ENCODE data around the gene DDIT3.

DDIT3 gene

GRCh38 chr12:57531836-57532235 is 11.5 kb upstream of the DDIT3 start:
- H3K36me3 ChIP-seq = peaks cover 84 to 98% (median 92%) of the 10 kb centered on the region in 3 donors
- intact Hi-C loops (cut with DNase I; ENCODE audit: low total_unique reads) = no loop called here
- H3K27ac ChIP-seq = no peak overlapping the region
- no peaks in the 10 kb centered on the region for H3K27me3 ChIP-seq
- no peak overlapping the region for H3K4me3 ChIP-seq
- H3K4me1 ChIP-seq = no peaks in the 10 kb centered on the region
- H3K9me3 ChIP-seq = no peaks in the 10 kb centered on the region
- no peak for DNase-seq
- TF ChIP-seq, protein P1, sequence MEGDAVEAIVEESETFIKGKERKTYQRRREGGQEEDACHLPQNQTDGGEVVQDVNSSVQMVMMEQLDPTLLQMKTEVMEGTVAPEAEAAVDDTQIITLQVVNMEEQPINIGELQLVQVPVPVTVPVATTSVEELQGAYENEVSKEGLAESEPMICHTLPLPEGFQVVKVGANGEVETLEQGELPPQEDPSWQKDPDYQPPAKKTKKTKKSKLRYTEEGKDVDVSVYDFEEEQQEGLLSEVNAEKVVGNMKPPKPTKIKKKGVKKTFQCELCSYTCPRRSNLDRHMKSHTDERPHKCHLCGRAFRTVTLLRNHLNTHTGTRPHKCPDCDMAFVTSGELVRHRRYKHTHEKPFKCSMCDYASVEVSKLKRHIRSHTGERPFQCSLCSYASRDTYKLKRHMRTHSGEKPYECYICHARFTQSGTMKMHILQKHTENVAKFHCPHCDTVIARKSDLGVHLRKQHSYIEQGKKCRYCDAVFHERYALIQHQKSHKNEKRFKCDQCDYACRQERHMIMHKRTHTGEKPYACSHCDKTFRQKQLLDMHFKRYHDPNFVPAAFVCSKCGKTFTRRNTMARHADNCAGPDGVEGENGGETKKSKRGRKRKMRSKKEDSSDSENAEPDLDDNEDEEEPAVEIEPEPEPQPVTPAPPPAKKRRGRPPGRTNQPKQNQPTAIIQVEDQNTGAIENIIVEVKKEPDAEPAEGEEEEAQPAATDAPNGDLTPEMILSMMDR (IDR thresholded peaks at IDR 0.05) = no peak

DNA sequence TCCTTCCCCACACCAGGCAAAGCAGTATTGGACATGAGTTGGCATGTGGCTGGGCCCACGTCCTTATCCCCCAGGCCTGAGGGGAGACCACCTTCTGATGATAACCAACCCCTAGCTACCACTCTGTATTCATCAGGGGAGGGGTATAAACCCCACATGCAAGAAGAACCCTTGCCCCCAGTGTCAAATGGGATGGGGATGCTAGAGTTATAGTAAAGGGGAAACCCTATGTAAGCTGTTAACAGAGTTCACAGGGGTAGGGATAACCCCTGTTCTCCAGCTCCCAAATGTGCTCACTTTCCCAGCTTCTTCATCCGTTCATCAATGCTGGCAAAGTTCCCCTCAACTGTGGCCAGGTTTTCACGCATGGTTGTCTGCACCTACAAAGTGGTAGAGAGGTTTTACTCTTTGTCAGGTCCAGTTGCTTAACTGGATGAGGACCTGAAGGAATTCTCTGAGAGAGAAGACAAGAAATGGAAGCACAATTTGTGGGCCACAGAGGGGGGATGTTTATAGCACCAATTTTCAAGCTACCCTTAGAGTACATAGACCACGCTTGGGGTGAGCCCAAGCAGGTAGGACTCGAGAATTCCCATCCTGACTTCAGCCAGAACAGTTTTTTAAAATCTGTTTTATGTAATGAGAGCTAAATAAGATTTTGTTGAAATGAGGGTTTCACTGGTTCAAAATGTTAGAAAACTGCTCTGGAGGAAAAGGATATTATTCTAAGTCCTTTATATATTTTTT is 10.3 kb upstream of the DDIT3 start:
- Histone ChIP-seq H3K27ac (no peak overlapping the region), H3K4me1 (peaks cover 0 to 7% (median 5%) of the 10 kb centered on the region in 4 donors), H3K9me3 (no peaks in the 10 kb centered on the region), H3K36me3 (peaks cover 96 to 100% (median 100%) of the 10 kb centered on the region in 3 donors), H3K27me3 (no peaks in the 10 kb centered on the region), H3K4me3 (no peak overlapping the region)
- TF ChIP-seq, protein P1 (IDR thresholded peaks at IDR 0.05) = no peak
- intact Hi-C loops (cut with DNase I; ENCODE audit: low total_unique reads) = no loop called here
- DNase-seq = no peak

DNA sequence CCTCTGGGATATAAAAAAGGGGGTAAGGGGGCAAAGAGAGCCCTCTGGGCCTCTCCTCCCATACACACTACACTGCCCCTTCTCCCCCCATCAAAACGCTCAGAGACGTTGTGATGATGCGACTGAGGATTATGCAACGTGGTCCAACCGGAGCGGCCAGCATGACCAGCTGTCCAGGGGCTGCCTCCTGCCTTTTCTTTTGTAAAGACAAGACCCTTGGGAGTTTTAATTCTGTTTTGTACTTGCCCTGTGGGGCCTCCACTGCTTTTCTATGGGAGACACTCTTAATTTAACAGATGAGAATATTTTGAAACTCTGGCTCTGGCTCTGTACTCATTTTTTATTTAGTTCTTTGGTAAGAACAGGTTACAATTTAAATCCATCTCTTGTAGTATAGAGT is 9.5 kb upstream of the DDIT3 start:
- Histone ChIP-seq H3K4me1 (peaks cover 0 to 14% (median 13%) of the 10 kb centered on the region in 4 donors), H3K27ac (no peak overlapping the region), H3K9me3 (no peaks in the 10 kb centered on the region), H3K27me3 (no peaks in the 10 kb centered on the region), H3K36me3 (peaks cover 97 to 100% (median 100%) of the 10 kb centered on the region in 3 donors), H3K4me3 (no peak overlapping the region)
- TF ChIP-seq, protein P1 (IDR thresholded peaks at IDR 0.05) = no peak
- DNase-seq = no peak
- intact Hi-C loops (cut with DNase I; ENCODE audit: low total_unique reads) = loop anchor here (10.0 kb wide), 1 partner anchor 85 kb away; the partner anchor contains the start of gene ARHGEF25

GRCh38 chr12:57528831-57529555 is 8.7 kb upstream of the DDIT3 start:
- Histone ChIP-seq H3K36me3 (peaks cover 89 to 100% (median 99%) of the 10 kb centered on the region in 3 donors), H3K27me3 (no peaks in the 10 kb centered on the region), H3K9me3 (no peaks in the 10 kb centered on the region), H3K4me3 (no peak overlapping the region), H3K4me1 (peaks cover 0 to 23% (median 21%) of the 10 kb centered on the region in 4 donors), H3K27ac (no peak overlapping the region)
- DNase-seq = no peak
- TF ChIP-seq, protein P1 (IDR thresholded peaks at IDR 0.05) = no peak
- intact Hi-C loops (cut with DNase I; ENCODE audit: low total_unique reads) = loop anchor here (10.0 kb wide), 1 partner anchor 86 kb away; the partner anchor contains the start of gene ARHGEF25

GRCh38 chr12:57528176-57528575 is 7.9 kb upstream of the DDIT3 start:
- peaks cover 81 to 94% (median 91%) of the 10 kb centered on the region in 3 donors for H3K36me3 ChIP-seq
- no peak overlapping the region for H3K27ac ChIP-seq
- DNase-seq = no peak
- H3K4me1 ChIP-seq = peaks cover 0 to 31% (median 28%) of the 10 kb centered on the region in 4 donors
- H3K27me3 ChIP-seq = no peaks in the 10 kb centered on the region
- TF ChIP-seq, protein P1 (IDR thresholded peaks at IDR 0.05) = no peak
- intact Hi-C loops (cut with DNase I; ENCODE audit: low total_unique reads) = loop anchor here (10.0 kb wide), 1 partner anchor 87 kb away; the partner anchor contains the start of gene ARHGEF25
- H3K9me3 ChIP-seq = no peaks in the 10 kb centered on the region
- H3K4me3 ChIP-seq = no peak overlapping the region

All from tibial artery (tissue), 4 donors.